Right atrium auricular region (tissue), 2 donors: ENCODE results near the gene SELPLG. TPM values are rescaled to one million over a fixed set of nuclear protein-coding genes. Genes with fewer than 3 reads are reported as not detected.
"Not testable (repeated sequence)": the region's sequence is repeated elsewhere in the genome, so short reads cannot be mapped to it uniquely, and the experiment has no call there.

ENCODE experiments used
- DNase-seq: peaks from one replicate; pipeline ENCODE4 v3.0.0-alpha.2; 2019; ENCODE audit warnings: low spot score
- H3K27ac ChIP-seq, 2 donors: fragments of 200-600 bp; sonication (generic); 1 replicate in 1 of 2; 2 replicates in 1 of 2; pipeline ENCODE4 v1.5.1; 2016 to 2019
- H3K27me3 ChIP-seq, 2 donors: fragments of 200-600 bp; sonication (generic); one replicate each; pipeline versions ENCODE4 v1.5.1 to v1.6.0; 2017 to 2019
- H3K36me3 ChIP-seq: fragments of 200-600 bp; sonication (generic); one replicate; pipeline ENCODE4 v1.5.1; 2016
- H3K4me1 ChIP-seq, 2 donors: fragments of 200-600 bp; sonication (generic); one replicate each; pipeline versions ENCODE4 v1.5.1 to v1.6.0; 2017 to 2019
- H3K4me3 ChIP-seq, 2 donors: fragments of 200-600 bp; sonication (generic); 1 replicate in 1 of 2; 2 replicates in 1 of 2; pipeline ENCODE4 v1.5.1; 2017 to 2019; ENCODE audit warnings: mild to moderate bottlenecking in 1 of 2, moderate library complexity in 1 of 2
- H3K9me3 ChIP-seq, 2 donors: fragments of 200-600 bp; sonication (generic); one replicate each; pipeline ENCODE4 v1.5.1; 2019
- total RNA-seq, 2 donors: library from RNA; depleted of rRNA; stranded (reverse); fragments of >200 nt; gene quantifications; one replicate each; pipeline ENCODE4 v1.1.0, GENCODE V29; 2016
- TF ChIP-seq, protein P1 (sequence below), 2 donors: fragments of 200-600 bp; sonication (generic); IDR thresholded peaks; one replicate each; pipeline ENCODE4 v1.5.1; 2019; ENCODE audit warnings: antibody characterized with exemption in 2 of 2

The SELPLG gene
- total RNA-seq, 2 donors from 2014 or later = 3.7 to 7.7 TPM

DNA sequence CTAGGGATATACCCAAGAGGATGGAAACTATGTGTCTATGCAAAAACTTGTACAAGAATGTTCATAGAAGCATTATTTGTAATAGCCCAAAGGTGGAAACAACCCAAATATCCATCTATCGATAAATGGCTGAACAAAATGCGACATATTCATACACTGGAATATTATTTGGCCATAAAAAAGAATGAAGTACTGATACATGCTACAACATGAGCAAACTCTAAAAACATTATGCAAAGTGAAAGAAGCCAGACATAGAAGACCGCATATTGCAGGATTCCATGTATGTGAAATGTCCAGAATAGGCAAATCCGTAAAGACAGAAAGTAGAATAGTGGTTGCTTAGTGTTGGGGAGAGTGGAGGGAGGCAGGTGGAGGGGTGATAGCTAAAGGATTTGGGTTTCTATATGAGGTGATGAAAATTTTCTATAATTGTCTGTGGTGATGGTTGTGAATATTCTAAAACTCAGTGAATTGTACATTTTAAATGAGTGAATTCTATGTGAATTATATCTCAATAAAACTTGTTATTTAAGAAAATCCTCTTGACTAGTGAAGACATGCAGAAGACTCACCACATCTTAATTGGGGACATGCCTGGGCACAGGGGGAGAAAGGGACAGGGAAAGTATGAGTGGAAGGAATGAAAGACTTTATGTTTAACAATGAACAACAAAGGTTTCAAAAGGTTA, 29.8 kb upstream of the SELPLG start:
- H3K27me3 ChIP-seq = no peaks in the 10 kb centered on the region
- peak overlapping the region; percentile 83 to 93 for H3K27ac ChIP-seq
- H3K4me3 ChIP-seq = no peak overlapping the region
- no peaks in the 10 kb centered on the region for H3K9me3 ChIP-seq
- H3K36me3 ChIP-seq = peaks cover 20% of the 10 kb centered on the region
- TF ChIP-seq, protein P1, sequence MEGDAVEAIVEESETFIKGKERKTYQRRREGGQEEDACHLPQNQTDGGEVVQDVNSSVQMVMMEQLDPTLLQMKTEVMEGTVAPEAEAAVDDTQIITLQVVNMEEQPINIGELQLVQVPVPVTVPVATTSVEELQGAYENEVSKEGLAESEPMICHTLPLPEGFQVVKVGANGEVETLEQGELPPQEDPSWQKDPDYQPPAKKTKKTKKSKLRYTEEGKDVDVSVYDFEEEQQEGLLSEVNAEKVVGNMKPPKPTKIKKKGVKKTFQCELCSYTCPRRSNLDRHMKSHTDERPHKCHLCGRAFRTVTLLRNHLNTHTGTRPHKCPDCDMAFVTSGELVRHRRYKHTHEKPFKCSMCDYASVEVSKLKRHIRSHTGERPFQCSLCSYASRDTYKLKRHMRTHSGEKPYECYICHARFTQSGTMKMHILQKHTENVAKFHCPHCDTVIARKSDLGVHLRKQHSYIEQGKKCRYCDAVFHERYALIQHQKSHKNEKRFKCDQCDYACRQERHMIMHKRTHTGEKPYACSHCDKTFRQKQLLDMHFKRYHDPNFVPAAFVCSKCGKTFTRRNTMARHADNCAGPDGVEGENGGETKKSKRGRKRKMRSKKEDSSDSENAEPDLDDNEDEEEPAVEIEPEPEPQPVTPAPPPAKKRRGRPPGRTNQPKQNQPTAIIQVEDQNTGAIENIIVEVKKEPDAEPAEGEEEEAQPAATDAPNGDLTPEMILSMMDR (IDR thresholded peaks at IDR 0.05) = no peak
- DNase-seq = no peak
- peaks cover 0 to 48% of the 10 kb centered on the region in 2 donors for H3K4me1 ChIP-seq

DNA sequence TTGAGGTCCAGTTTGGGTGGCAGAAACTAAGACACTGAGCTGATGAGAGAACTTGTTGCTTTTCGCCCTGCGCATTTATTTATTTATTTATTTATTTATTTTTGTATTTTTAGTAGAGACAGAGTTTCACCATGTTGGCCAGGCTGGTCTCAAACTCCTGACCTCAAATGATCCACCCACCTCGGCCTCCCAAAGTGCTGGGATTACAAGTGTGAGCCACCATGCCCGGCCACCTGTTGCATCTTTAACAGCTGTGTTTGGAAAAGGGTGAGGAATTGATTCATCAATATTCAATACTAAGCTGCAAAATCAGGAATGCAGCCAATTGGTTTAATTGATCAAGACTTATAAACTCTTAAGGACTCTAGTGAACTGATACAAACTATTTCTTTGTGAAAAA, 24.4 kb upstream of the SELPLG start:
- not testable (repeated sequence) for DNase-seq, H3K27me3 ChIP-seq, H3K9me3 ChIP-seq, H3K4me3 ChIP-seq
- peak overlapping the region; percentile 3 to 12 for H3K27ac ChIP-seq
- H3K36me3 ChIP-seq = peaks cover 43% of the 10 kb centered on the region
- H3K4me1 ChIP-seq = peaks cover 0 to 20% of the 10 kb centered on the region in 2 donors

DNA sequence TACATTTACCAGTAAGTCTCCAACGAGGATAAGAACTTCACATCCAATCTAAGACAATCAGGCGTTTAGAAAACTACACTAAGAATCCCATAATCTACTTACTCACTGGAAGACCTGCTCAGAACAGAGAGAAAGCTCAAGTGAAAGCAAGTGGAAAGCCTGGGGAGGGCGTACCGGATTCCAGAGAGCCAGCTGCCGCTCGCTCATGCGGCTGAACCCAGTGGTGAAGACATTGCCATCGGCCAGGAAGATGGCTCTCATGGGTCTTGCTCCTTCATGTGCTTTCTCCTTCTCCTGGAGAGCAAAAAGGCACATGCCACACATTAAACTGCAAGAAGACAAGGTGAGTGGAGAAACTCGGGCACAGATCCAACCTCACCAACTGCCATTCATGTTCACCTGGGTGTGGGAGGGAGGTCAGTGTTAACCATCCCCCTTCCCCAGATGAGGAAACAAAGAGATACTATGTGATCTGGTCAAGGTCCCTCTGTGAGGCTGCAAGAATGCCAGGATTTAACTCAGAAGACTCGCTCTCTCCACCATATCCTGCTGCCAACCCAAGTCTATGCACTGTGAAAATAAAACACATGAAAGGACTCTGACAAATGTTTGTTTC, 23.5 kb upstream of the SELPLG start:
- Histone ChIP-seq H3K9me3 (no peaks in the 10 kb centered on the region), H3K36me3 (peaks cover 47% of the 10 kb centered on the region), H3K4me1 (peaks cover 0 to 23% of the 10 kb centered on the region in 2 donors), H3K27ac (peak overlapping the region; percentile 9 to 14), H3K27me3 (no peaks in the 10 kb centered on the region), H3K4me3 (no peak overlapping the region)
- DNase-seq = no peak
- TF ChIP-seq, protein P1 (IDR thresholded peaks at IDR 0.05) = no peak

DNA sequence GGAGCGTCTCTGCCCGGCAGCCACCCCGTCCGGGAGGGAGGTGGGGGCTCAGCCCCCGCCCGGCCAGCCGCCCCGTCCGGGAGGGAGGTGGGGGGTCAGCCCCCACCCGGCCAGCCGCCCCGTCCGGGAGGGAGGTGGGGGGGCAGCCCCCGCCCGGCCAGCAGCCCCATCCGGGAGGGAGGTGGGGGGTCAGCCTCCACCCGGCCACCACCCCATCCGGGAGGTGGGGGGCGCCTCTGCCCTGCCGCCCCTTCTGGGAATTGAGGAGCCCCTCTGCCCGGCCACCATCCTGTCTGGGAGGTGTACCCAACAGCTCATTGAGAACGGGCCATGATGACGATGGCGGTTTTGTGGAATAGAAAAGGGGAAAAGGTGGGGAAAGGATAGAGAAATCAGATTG, 22.6 kb upstream of the SELPLG start:
- DNase-seq, H3K27me3 ChIP-seq, H3K4me3 ChIP-seq, H3K9me3 ChIP-seq: not testable (repeated sequence)
- Histone ChIP-seq H3K4me1 (peaks cover 0 to 23% of the 10 kb centered on the region in 2 donors), H3K36me3 (peaks cover 52% of the 10 kb centered on the region), H3K27ac (peak overlapping the region; percentile 27 to 55)

DNA sequence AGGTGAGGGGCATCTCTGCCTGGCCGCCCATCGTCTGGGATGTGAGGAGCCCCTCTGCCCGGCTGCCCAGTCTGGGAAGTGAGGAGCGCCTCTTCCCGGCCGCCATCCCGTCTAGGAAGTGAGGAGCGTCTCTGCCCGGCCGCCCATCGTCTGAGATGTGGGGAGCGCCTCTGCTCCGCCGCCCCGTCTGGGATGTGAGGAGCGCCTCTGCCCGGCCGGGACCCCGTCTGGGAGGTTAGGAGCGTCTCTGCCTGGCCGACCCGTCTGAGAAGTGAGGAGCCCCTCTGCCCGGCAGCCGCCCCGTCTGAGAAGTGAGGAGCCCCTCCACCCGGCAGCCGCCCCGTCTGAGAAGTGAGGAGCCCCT, 22.1 kb upstream of the SELPLG start:
- not testable (repeated sequence) for DNase-seq, H3K4me3 ChIP-seq, H3K27me3 ChIP-seq, H3K9me3 ChIP-seq, H3K27ac ChIP-seq
- H3K4me1 ChIP-seq = peaks cover 0 to 23% of the 10 kb centered on the region in 2 donors
- peaks cover 57% of the 10 kb centered on the region for H3K36me3 ChIP-seq

DNA sequence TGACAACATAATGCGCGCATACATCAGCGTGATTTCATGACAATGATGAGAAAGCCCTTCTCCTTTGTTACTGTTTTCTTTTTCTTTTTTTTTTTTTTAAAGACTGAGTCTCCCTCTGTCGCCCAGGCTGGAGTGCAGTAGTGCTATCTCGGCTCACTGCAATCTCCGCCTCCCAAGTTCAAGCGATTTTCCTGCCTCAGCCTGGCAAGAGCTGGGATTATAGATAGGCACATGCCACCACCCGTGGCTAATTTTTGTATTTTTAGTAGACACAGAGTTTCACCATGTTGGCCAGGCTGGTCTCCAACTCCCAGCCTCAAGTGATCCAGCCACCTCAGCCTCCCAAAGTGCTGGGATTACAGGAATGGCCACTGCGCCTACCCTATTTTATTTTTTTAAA, 20.9 kb upstream of the SELPLG start:
- H3K9me3 ChIP-seq, DNase-seq, H3K4me3 ChIP-seq, H3K27me3 ChIP-seq: not testable (repeated sequence)
- H3K36me3 ChIP-seq = peaks cover 59% of the 10 kb centered on the region
- H3K4me1 ChIP-seq = peaks cover 0 to 26% of the 10 kb centered on the region in 2 donors
- H3K27ac ChIP-seq = peak overlapping the region; percentile 22 to 79

DNA sequence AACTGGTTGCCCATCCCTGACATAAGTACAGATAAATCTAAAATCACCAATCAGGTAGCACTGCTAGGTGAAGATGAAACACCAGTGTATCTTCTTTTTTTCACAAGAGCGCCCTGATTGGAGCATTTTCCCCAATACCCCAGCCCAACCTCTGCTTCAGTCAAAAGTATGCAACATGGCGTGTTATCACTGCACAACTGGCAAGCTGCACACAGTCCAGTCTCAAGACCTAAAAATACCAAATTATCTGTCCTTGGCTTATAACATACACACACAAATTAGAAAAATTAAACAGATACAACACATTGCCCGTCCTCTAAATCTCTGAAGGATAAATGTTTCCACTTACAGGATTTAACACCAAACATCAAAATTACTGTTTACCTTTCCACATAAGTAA, 20.2 kb upstream of the SELPLG start:
- H3K9me3 ChIP-seq = no peaks in the 10 kb centered on the region
- no peaks in the 10 kb centered on the region for H3K27me3 ChIP-seq
- no peak overlapping the region for H3K4me3 ChIP-seq
- TF ChIP-seq, protein P1 (IDR thresholded peaks at IDR 0.05) = no peak
- no peak for DNase-seq
- peaks cover 0 to 30% of the 10 kb centered on the region in 2 donors for H3K4me1 ChIP-seq
- H3K27ac ChIP-seq = peak overlapping the region; percentile 22 to 79
- H3K36me3 ChIP-seq = peaks cover 55% of the 10 kb centered on the region

DNA sequence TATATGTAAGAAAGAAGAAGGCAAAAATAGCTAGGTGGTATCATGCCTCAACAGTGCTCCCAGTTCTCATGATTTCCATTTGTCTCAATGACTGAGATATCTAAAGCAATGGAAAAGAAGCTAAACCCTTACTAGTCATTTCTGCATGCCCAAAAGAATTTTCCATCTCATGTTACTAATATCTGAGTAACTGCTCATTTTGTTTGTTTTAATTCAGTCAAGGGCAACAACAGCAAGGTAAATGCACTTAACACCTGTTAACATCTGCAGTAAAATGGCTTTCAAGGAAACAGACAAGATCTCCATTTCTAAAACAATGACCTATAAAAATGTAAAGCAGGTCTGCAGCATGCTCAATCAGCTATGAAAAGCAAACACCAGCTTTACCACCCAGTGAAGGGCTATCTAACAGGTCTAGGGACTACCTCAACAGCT, 19.4 kb upstream of the SELPLG start:
- Histone ChIP-seq H3K4me3 (no peak overlapping the region), H3K27me3 (no peaks in the 10 kb centered on the region), H3K4me1 (peaks cover 0 to 30% of the 10 kb centered on the region in 2 donors), H3K9me3 (no peaks in the 10 kb centered on the region), H3K36me3 (peaks cover 55% of the 10 kb centered on the region), H3K27ac (peak overlapping the region; percentile 22 to 79)
- TF ChIP-seq, protein P1 (IDR thresholded peaks at IDR 0.05) = no peak
- no peak for DNase-seq
